Measurements from ENCODE around the gene MXI1. TPM values are rescaled to one million over a fixed set of nuclear protein-coding genes. Genes with fewer than 3 reads are reported as not detected.

Gene MXI1
- total and polyA plus RNA-seq, 7 donors: 52.2 to 148 (median 92.0) TPM

- no peaks in the 10 kb centered on the region for H3K36me3 ChIP-seq
- DNase-seq: no peak
- intact Hi-C loops (cut with DNase I): loop anchor here (5.0 to 10.0 kb wide), 2 partner anchors 299 to 344 kb away; partner anchors contain the start of genes SMC3 and XPNPEP1
- TF ChIP-seq POLR2A (IDR thresholded peaks at IDR 0.05) (no peak), POLR2AphosphoS5 (IDR thresholded peaks at IDR 0.05) (no peak), CTCF (IDR thresholded peaks at IDR 0.05) (no peak), EP300 (IDR thresholded peaks at IDR 0.05) (no peak)
- H3K9me3 ChIP-seq: no peaks in the 10 kb centered on the region
- peak overlapping the region; percentile 81 to 92 (median 92) for H3K27ac ChIP-seq
- H3K27me3 ChIP-seq: no peaks in the 10 kb centered on the region
- H3K4me3 ChIP-seq: peak overlapping the region; percentile 30 to 47 (median 42)
- WGBS, 2 donors: 85 to 92% methylated on average over 4 of the region's 4 CpGs
- H3K4me1 ChIP-seq: peaks cover 0 to 50% (median 43%) of the 10 kb centered on the region in 4 donors
Observed at GRCh38 chr10:110221044-110221720, 13.8 kb downstream of the MXI1 start.

- Histone ChIP-seq H3K4me1 (peaks cover 0 to 49% (median 42%) of the 10 kb centered on the region in 4 donors), H3K4me3 (peak overlapping the region; percentile 30 to 47 (median 42)), H3K27me3 (no peaks in the 10 kb centered on the region), H3K9me3 (no peaks in the 10 kb centered on the region), H3K27ac (peak overlapping the region; percentile 81 to 92 (median 92)), H3K36me3 (no peaks in the 10 kb centered on the region)
- TF ChIP-seq CTCF (IDR thresholded peaks at IDR 0.05): peak in 1 of 4 experiments; percentile 6
- peak in 1 of 2 donors; percentile 24 for TF ChIP-seq POLR2A (IDR thresholded peaks at IDR 0.05)
- peak; percentile 60 to 91 (median 76) for TF ChIP-seq POLR2AphosphoS5 (IDR thresholded peaks at IDR 0.05)
- peak in 1 of 4 donors; percentile 23 for TF ChIP-seq EP300 (IDR thresholded peaks at IDR 0.05)
- WGBS, 2 donors: 6 to 20% methylated on average over 20 of the region's 20 CpGs
- peak; percentile 95 for DNase-seq
- intact Hi-C loops (cut with DNase I): loop anchor here (5.0 to 10.0 kb wide), 2 partner anchors 299 to 343 kb away; partner anchors contain the start of genes SMC3 and XPNPEP1
Observed at GRCh38 chr10:110221721-110222261, 14.4 kb downstream of the MXI1 start.

- DNase-seq: no peak
- Histone ChIP-seq H3K9me3 (no peaks in the 10 kb centered on the region), H3K36me3 (no peaks in the 10 kb centered on the region), H3K27ac (peak overlapping the region; percentile 81 to 92 (median 92)), H3K4me1 (peaks cover 0 to 44% (median 41%) of the 10 kb centered on the region in 4 donors), H3K4me3 (no peak overlapping the region), H3K27me3 (no peaks in the 10 kb centered on the region)
- no peak for TF ChIP-seq POLR2A (IDR thresholded peaks at IDR 0.05)
- no peak for TF ChIP-seq POLR2AphosphoS5 (IDR thresholded peaks at IDR 0.05)
- TF ChIP-seq CTCF (IDR thresholded peaks at IDR 0.05): no peak
- TF ChIP-seq EP300 (IDR thresholded peaks at IDR 0.05): no peak
- 95 to 97% methylated on average over 4 of the region's 4 CpGs for WGBS, 2 donors
- intact Hi-C loops (cut with DNase I): loop anchor here (5.0 to 10.0 kb wide), 2 partner anchors 300 to 342 kb away; partner anchors contain the start of genes SMC3 and XPNPEP1
Observed at GRCh38 chr10:110222641-110223297, 15.4 kb downstream of the MXI1 start.

GRCh38 chr10:110223298-110223925 lies 16.0 kb downstream of the MXI1 start:
- WGBS, 2 donors: 85 to 90% methylated on average over 13 of the region's 13 CpGs
- TF ChIP-seq CTCF (IDR thresholded peaks at IDR 0.05) (no peak), EP300 (IDR thresholded peaks at IDR 0.05) (no peak), POLR2AphosphoS5 (IDR thresholded peaks at IDR 0.05) (no peak), POLR2A (IDR thresholded peaks at IDR 0.05) (no peak)
- no peak overlapping the region for H3K4me3 ChIP-seq
- DNase-seq: no peak
- H3K27me3 ChIP-seq: no peaks in the 10 kb centered on the region
- H3K4me1 ChIP-seq: peaks cover 0 to 50% (median 46%) of the 10 kb centered on the region in 4 donors
- peak overlapping the region in 3 of 4 donors; percentile 91 to 92 (median 92) for H3K27ac ChIP-seq
- H3K9me3 ChIP-seq: no peaks in the 10 kb centered on the region
- intact Hi-C loops (cut with DNase I): loop anchor here (5.0 to 10.0 kb wide), 2 partner anchors 301 to 341 kb away; partner anchors contain the start of genes SMC3 and XPNPEP1
- peaks cover 0 to 5% (median 0%) of the 10 kb centered on the region in 4 donors for H3K36me3 ChIP-seq

Data from sigmoid colon (tissue), 7 donors.